Astrocyte of the spinal cord (primary cell): Measurements from ENCODE around the gene DNAJC28.

Source experiments
- DNase-seq: peaks from one replicate; pipeline ENCODE4 v3.0.0; 2011; ENCODE audit warnings: low read depth, low spot score
- H3K4me3 ChIP-seq: 2 replicates; pipeline ENCODE4 v1.5.1; 2011; ENCODE audit warnings: low read depth, mild to moderate bottlenecking, low read length, moderate library complexity
- in situ Hi-C: cut with HindIII; loops from 2 replicates; pipeline ENCODE4 v1.10.0; 2017; ENCODE audit warnings: low sequenced_read_pairs
- TF ChIP-seq, protein P1 (sequence below): IDR thresholded peaks from 2 replicates; pipeline ENCODE4 v1.5.1; 2012; ENCODE audit warnings: low read depth, mild to moderate bottlenecking, low read length, inconsistent platforms

DNAJC28 gene

DNA sequence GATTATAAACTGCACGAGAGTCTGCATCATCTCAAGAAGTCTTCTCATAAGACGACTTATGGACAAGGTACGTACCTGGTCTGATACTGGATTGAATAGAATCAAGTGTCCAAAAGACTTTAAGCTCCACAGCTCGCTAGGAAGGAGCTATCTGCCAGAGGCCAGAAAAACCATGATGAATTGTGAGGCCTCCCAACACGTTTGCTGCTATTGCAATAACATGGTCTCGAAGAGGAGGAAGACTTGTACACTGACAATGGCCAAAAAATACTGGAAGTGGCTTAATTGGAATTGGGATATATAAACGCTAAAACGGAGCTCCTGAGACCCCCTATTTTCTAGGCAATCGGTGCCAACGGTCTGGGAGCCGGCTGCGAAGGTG, 534 bp downstream of the DNAJC28 start:
- no peak for DNase-seq
- H3K4me3 ChIP-seq = peak overlapping the region; percentile 82
- in situ Hi-C loops = no loop called here
- TF ChIP-seq, protein P1, sequence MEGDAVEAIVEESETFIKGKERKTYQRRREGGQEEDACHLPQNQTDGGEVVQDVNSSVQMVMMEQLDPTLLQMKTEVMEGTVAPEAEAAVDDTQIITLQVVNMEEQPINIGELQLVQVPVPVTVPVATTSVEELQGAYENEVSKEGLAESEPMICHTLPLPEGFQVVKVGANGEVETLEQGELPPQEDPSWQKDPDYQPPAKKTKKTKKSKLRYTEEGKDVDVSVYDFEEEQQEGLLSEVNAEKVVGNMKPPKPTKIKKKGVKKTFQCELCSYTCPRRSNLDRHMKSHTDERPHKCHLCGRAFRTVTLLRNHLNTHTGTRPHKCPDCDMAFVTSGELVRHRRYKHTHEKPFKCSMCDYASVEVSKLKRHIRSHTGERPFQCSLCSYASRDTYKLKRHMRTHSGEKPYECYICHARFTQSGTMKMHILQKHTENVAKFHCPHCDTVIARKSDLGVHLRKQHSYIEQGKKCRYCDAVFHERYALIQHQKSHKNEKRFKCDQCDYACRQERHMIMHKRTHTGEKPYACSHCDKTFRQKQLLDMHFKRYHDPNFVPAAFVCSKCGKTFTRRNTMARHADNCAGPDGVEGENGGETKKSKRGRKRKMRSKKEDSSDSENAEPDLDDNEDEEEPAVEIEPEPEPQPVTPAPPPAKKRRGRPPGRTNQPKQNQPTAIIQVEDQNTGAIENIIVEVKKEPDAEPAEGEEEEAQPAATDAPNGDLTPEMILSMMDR = no peak

DNA sequence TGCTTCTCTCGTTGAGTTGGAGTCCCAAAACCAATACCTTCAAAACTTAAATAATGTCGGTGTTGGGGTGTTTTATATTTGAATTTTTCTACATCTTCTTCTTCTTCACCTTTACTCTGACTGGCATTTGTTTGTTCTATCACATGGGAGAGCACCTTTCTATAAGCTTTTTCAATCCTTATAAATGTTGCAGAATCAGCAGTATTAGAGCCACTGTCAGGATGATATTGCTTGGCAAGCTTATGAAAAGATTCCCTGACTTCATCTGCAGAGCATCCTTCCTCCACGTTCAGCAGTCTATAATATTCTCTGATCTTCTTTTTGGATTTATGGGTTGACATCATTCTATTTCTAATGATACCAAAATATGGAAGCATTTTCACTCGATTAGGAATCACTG, 2.6 kb downstream of the DNAJC28 start:
- DNase-seq = no peak
- TF ChIP-seq, protein P1 = no peak
- H3K4me3 ChIP-seq = no peak overlapping the region
- in situ Hi-C loops = no loop called here

DNA sequence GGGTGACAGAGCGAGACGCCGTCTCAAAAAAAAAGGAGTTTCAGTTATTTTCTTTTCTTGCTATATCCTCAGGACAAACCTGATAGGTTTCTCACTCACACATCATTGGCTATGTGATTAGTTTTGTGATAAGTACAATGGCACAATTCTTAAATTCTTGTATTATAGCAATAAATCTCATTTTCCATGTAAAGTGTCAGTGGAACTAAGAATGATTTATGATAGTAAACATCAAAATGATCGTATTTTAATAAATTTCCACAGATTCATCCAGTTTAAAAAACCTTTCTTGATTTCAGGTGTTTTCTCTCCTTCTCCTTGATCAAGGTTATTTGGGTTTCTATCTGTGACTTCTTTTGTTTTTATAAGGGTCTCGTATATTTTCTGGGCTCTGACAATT, 3.5 kb downstream of the DNAJC28 start:
- H3K4me3 ChIP-seq = no peak overlapping the region
- TF ChIP-seq, protein P1 = no peak
- in situ Hi-C loops = no loop called here
- DNase-seq = no peak

DNA sequence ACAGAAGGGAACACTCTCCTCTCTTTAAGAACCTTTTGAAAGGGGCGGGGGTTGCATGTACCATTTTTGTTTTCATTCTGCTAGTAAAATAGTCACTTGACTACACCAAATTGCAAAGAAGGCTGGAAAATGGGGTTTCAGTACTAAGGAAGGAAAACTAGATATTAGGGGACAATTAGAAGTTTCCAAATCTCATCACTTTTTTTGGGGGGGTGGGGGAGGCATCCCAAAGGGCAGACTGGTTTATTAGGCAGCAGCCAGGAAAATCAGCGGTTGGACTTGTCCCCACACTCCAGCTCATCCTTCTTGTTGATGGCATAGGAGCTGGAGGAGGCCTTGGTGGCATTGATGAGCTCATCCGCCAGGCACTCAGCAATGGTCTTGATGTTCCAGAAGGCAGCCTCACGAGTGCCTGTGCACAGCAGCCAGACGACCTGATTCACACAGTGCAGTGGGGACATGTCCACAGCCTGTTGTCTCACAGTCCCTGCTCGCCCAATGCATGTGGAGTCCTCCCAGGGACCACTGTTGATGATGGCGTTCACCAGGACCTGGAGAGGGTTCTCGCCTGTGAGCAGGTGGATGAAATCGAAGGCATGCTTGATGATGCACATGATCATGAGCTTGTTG, 10.1 kb downstream of the DNAJC28 start:
- in situ Hi-C loops = no loop called here
- DNase-seq = no peak
- TF ChIP-seq, protein P1 = no peak
- H3K4me3 ChIP-seq = no peak overlapping the region

DNA sequence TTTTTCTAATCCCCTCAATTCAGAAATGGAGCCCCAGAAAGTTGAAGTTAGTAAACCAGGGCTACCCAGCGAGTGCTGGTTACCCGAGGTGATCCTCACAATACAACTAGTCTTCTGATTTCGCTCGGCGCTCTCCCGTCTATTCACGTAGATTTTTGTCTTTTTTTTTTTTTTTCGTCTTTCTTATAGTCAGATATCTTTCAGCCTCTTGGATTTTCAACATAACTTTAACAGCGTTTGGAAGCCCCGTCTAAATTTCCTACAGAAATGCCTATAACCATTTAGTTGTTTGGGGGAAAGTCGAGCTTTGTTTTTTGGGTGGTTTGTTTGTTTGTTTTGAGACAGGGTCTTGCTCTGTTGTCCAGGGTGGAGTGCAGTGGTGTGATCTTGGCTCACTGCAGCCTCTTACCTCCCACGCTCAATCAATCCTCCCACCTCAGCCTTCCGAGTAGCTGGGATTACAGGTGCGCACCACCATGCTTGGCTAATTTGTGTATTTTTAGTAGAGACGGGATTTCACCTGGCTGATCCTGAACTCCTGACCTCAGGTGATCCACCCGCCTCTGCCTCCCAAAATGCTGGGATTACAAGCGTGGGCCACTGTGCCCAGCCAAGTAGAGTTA, 10.9 kb downstream of the DNAJC28 start:
- DNase-seq = no peak
- TF ChIP-seq, protein P1 = no peak
- H3K4me3 ChIP-seq = peak overlapping the region; percentile 74
- in situ Hi-C loops = no loop called here

DNA sequence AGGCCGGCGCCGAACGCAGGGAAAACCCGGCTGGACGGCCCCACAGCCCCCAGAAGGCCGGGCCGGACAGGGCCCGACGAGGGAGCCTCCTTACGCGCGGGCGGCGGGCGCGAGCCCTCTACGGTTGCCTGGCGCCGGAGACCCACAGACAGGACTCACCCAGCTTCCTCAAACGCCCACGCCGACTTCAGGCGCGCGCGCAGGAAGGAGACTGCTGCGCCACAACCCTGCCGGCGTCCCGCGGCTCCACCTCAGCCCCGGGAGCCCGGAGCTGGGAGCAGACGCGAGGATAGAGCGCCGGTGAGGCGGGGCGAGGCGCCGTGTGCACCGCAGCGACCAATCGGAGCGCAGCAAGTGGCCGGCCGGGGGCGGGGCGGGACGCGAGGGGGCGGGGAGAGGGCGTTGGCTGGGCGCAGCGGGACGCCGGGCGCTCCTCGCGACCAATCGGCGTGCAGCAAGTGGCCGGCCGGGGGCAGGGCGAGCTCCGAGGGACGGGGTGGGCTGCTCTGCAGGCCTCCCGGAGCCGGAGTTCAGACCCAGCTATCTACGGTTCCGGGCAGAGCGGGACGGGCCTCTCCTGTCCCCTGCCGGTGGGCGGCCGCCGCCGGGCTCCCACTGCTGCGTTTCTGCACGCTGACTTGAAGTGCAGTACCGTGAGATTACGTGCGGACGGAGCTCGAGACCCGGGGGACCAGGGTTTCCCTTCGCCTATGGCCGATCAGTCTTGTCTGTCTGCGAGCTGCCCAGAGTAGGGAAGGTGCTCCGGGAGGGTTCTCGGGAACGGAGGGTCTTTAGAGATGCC, 11.6 kb downstream of the DNAJC28 start, which contains the start of gene TMEM50B:
TMEM50B (minus strand) TSS at position 296 of the 802 bp plus-strand sequence. CDS start 11,089 bp downstream, outside the sequence.
- peak; percentile 96 for DNase-seq
- TF ChIP-seq, protein P1 = peak; percentile 50
- in situ Hi-C loops = no loop called here
- peak within 1 kb of the TSS; percentile 74 for H3K4me3 ChIP-seq
